ENCODE measurements around the gene ZBTB20. TPM values are rescaled to one million over a fixed set of nuclear protein-coding genes. Genes with fewer than 3 reads are reported as not detected.
"Not testable (repeated sequence)": the region's sequence is repeated elsewhere in the genome, so short reads cannot be mapped to it uniquely, and the experiment has no call there.

ZBTB20 gene
- total RNA-seq, 1 donor from 2014 or later, result 13.9 TPM

- DNase-seq (ENCODE audit: low read depth in 2 of 2), result not testable (repeated sequence)
Observed at GRCh38 chr3:114679773-114680172, 467.3 kb downstream of the ZBTB20 start.

- DNase-seq (ENCODE audit: low read depth in 2 of 2), result no peak
Observed at GRCh38 chr3:114675104-114675503, 472.0 kb downstream of the ZBTB20 start.

- no peak for DNase-seq (ENCODE audit: low read depth in 2 of 2)
Observed at GRCh38 chr3:114674036-114674435, 473.1 kb downstream of the ZBTB20 start.

- peak in 1 of 2 donors; percentile 31 for DNase-seq (ENCODE audit: low read depth in 2 of 2)
Observed at GRCh38 chr3:114673481-114673880, 473.6 kb downstream of the ZBTB20 start.

- DNase-seq (ENCODE audit: low read depth in 2 of 2), result no peak
Observed at GRCh38 chr3:114672692-114673447, 474.2 kb downstream of the ZBTB20 start.

GRCh38 chr3:114671741-114672510, 475.2 kb downstream of the ZBTB20 start:
- peak in 1 of 2 donors; percentile 19 for DNase-seq (ENCODE audit: low read depth in 2 of 2)

GRCh38 chr3:114669614-114670013, 477.5 kb downstream of the ZBTB20 start:
- DNase-seq (ENCODE audit: low read depth in 2 of 2), result no peak

- DNase-seq (ENCODE audit: low read depth in 2 of 2), result no peak
Observed at GRCh38 chr3:114668099-114668498, 479.0 kb downstream of the ZBTB20 start.

GRCh38 chr3:114666623-114667022, 480.5 kb downstream of the ZBTB20 start:
- peak; percentile 72 to 82 for DNase-seq (ENCODE audit: low read depth in 2 of 2)

- no peak for DNase-seq (ENCODE audit: low read depth in 2 of 2)
Observed at GRCh38 chr3:114664006-114664405, 483.1 kb downstream of the ZBTB20 start.

GRCh38 chr3:114660808-114661207, 486.3 kb downstream of the ZBTB20 start:
- no peak for DNase-seq (ENCODE audit: low read depth in 2 of 2)

- DNase-seq (ENCODE audit: low read depth in 2 of 2), result peak; percentile 67 to 77
Observed at GRCh38 chr3:114660124-114660523, 487.0 kb downstream of the ZBTB20 start.

- peak; percentile 6 to 22 for DNase-seq (ENCODE audit: low read depth in 2 of 2)
Observed at GRCh38 chr3:114659109-114660061, 487.7 kb downstream of the ZBTB20 start.

- no peak for DNase-seq (ENCODE audit: low read depth in 2 of 2)
Observed at GRCh38 chr3:114651555-114651954, 495.5 kb downstream of the ZBTB20 start.

GRCh38 chr3:114650808-114651207, 496.3 kb downstream of the ZBTB20 start:
- DNase-seq (ENCODE audit: low read depth in 2 of 2), result peak; percentile 64 to 70

GRCh38 chr3:114649331-114649730, 497.8 kb downstream of the ZBTB20 start:
- DNase-seq (ENCODE audit: low read depth in 2 of 2), result peak; percentile 46 to 70

GRCh38 chr3:114646526-114646925, 500.6 kb downstream of the ZBTB20 start:
- no peak for DNase-seq (ENCODE audit: low read depth in 2 of 2)

- no peak for DNase-seq (ENCODE audit: low read depth in 2 of 2)
Observed at GRCh38 chr3:114645392-114645791, 501.7 kb downstream of the ZBTB20 start.

GRCh38 chr3:114644367-114644766, 502.7 kb downstream of the ZBTB20 start:
- no peak for DNase-seq (ENCODE audit: low read depth in 2 of 2)

- no peak for DNase-seq (ENCODE audit: low read depth in 2 of 2)
Observed at GRCh38 chr3:114642951-114643741, 503.9 kb downstream of the ZBTB20 start.

GRCh38 chr3:114640126-114640525, 507.0 kb downstream of the ZBTB20 start:
- no peak for DNase-seq (ENCODE audit: low read depth in 2 of 2)
